HepG2 (cell line): ENCODE data around the gene DENND4A. TPM values are rescaled to one million over a fixed set of nuclear protein-coding genes. Genes with fewer than 3 reads are reported as not detected.

Experiments
- FOXC1 ChIP-seq: sonication (generic); formaldehyde crosslinking; IDR thresholded peaks from 2 replicates; pipeline ENCODE4 v1.8.0; 2022; ENCODE audit warnings: mild to moderate bottlenecking, missing genetic modification reagents, borderline replicate concordance
- HMG20B ChIP-seq: conservative IDR thresholded peaks from 2 replicates; pipeline ENCODE4 v1.6.1; 2016; ENCODE audit warnings: missing genetic modification reagents, missing compliant biosample characterization
- MLX ChIP-seq: IDR thresholded peaks from 2 replicates; pipeline ENCODE4 v1.6.1; 2016
- RXRB ChIP-seq: IDR thresholded peaks from 2 replicates; pipeline ENCODE4 v1.6.1; 2016; ENCODE audit warnings: borderline replicate concordance, missing genetic modification reagents, missing compliant biosample characterization
- polyA plus RNA-seq, 8 experiments: library from polyadenylated mRNA; depleted of rRNA in 3 of 8; stranded (reverse) in 7 of 8; unstranded in 1 of 8; fragments of >200 nt; fragmentation: Illumina TruSeq in 4 of 8; extraction: Trizol in 4 of 8; gene quantifications; 2 replicates each; pipeline versions ENCODE4 v1.2.1 to v1.2.3, GENCODE V29; 2011 to 2016; ENCODE audit warnings: low read depth in 4 of 8, missing spikeins in 1 of 8, mixed read lengths in 1 of 8; ENCODE audit not compliant: insufficient read depth in 1 of 8
- total RNA-seq, 5 experiments: library from RNA; depleted of rRNA; stranded (reverse); fragments of >200 nt; fragmentation: Illumina TruSeq; extraction: Trizol; gene quantifications; 2 replicates each; pipeline ENCODE4 v1.2.3, GENCODE V29; 2016; ENCODE audit warnings: low read depth in 1 of 5
- TF ChIP-seq, protein P1 (sequence below): sonication (generic); formaldehyde crosslinking; IDR thresholded peaks from 2 replicates; pipeline ENCODE4 v1.5.1; 2020; ENCODE audit warnings: mild to moderate bottlenecking, missing genetic modification reagents, moderate library complexity

The DENND4A gene
- total and polyA plus RNA-seq, 2 of the 13 experiments (the other 11 are each of a cell fraction or from before 2014, with no cell fraction given) = 13.2 to 18.6 TPM

- TF ChIP-seq, protein P1, sequence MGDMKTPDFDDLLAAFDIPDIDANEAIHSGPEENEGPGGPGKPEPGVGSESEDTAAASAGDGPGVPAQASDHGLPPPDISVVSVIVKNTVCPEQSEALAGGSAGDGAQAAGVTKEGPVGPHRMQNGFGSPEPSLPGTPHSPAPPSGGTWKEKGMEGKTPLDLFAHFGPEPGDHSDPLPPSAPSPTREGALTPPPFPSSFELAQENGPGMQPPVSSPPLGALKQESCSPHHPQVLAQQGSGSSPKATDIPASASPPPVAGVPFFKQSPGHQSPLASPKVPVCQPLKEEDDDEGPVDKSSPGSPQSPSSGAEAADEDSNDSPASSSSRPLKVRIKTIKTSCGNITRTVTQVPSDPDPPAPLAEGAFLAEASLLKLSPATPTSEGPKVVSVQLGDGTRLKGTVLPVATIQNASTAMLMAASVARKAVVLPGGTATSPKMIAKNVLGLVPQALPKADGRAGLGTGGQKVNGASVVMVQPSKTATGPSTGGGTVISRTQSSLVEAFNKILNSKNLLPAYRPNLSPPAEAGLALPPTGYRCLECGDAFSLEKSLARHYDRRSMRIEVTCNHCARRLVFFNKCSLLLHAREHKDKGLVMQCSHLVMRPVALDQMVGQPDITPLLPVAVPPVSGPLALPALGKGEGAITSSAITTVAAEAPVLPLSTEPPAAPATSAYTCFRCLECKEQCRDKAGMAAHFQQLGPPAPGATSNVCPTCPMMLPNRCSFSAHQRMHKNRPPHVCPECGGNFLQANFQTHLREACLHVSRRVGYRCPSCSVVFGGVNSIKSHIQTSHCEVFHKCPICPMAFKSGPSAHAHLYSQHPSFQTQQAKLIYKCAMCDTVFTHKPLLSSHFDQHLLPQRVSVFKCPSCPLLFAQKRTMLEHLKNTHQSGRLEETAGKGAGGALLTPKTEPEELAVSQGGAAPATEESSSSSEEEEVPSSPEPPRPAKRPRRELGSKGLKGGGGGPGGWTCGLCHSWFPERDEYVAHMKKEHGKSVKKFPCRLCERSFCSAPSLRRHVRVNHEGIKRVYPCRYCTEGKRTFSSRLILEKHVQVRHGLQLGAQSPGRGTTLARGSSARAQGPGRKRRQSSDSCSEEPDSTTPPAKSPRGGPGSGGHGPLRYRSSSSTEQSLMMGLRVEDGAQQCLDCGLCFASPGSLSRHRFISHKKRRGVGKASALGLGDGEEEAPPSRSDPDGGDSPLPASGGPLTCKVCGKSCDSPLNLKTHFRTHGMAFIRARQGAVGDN (CRISPR knock-in tag) = peak; percentile 84
- TF ChIP-seq MLX (CRISPR knock-in tag) = peak; percentile 74
- no peak; the same call in 1 of the 2 replicates for TF ChIP-seq FOXC1 (CRISPR knock-in tag)
- TF ChIP-seq HMG20B (CRISPR knock-in tag) = peak; percentile 61; the same call in 1 of the 2 replicates
- peak; percentile 81 for TF ChIP-seq RXRB (CRISPR knock-in tag)
Observed at GRCh38 chr15:65832549-65833364, 40.7 kb upstream of the DENND4A start (continued).
